HG02973 (cell line): ENCODE measurements around the gene ZBTB16.

Source experiments
- ATAC-seq: cut with Tn5 transposase; IDR thresholded peaks from one replicate; pipeline ENCODE4 v1.9.1; 2021; ENCODE audit warnings: moderate library complexity; ENCODE audit not compliant: unreplicated experiment

ZBTB16 gene

DNA sequence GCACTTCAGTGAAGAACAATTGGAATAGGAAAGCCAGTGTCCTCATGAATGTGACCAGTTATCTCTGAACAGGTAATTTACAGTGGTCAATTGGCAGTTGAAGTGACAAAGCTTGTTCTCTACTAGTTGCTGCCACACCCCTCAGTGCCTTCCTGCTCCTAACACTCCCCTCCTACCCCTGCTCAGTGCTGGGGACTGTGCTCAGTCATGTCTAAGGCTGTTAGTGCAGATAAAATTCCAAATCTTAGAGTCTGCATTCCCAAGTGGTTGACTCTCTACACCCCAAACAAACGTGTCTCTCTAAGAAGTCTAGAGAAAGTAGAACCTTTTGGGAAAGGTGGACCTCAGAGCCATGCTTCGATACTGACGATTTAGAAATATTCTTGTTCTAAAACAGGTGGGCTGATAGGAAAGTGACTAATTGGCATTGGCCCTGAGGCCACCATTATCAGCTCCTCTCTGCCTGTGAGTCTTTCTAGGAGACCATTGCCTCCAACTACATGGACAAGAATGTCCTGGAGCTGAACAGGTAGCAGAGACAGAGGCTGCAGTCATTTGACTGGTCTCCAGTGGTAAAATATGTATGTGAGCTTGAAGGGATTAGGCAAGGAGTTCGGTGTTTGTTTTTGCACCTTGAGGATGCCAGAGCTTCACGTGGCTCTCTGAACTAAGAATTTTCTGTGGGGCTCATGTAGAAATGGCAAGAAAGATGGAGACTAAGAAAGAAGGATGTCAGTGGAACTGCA, 214.6 kb downstream of the ZBTB16 start:
- ATAC-seq = no peak

DNA sequence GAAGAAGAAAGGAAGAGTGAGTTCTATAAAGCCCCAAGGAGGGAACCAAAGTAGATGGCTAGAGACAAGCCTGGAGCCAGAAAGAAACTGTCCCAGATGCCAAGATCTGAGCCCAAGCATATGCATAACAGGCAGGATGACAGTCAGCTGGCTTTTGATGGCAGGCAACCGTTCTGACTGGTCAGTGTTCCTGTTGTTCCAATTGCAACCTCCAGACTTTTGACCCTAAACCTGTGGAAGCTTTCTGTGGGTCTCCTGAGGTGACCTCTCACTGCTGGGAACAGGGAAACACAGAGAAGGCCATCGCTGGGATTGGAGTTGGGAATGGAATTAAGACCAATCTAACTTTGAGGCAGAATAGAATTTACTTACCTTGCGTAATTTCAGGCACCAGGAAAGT, 215.1 kb downstream of the ZBTB16 start:
- ATAC-seq = no peak

DNA sequence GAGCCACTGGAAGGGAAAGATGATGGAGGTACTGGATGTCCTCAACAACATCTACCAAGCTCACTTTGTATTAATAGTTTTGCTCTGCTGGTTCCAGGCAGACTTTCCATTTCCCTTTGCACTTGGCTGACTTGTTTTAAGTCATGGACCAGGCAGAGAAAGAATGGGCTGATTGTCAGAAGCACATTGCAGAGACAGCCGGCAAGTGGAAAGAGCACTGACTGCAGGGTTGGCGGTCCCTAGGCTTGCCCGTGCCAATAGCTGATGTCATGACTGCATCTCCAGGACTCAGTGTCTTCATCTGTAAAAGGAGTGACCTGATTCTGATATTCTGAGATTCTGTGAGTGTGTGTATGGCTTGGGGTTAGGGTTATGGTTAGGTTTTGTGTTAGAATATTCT, 215.8 kb downstream of the ZBTB16 start:
- ATAC-seq = no peak

GRCh38 chr11:114276077-114276476, 216.6 kb downstream of the ZBTB16 start:
- no peak for ATAC-seq

GRCh38 chr11:114277637-114278341, 218.3 kb downstream of the ZBTB16 start:
- no peak for ATAC-seq

- no peak for ATAC-seq
Measured at GRCh38 chr11:114278342-114279065, 219.0 kb downstream of the ZBTB16 start.

- ATAC-seq = no peak
Measured at GRCh38 chr11:114279792-114280546, 220.5 kb downstream of the ZBTB16 start.

- no peak for ATAC-seq
Measured at GRCh38 chr11:114280696-114281095, 221.2 kb downstream of the ZBTB16 start.

DNA sequence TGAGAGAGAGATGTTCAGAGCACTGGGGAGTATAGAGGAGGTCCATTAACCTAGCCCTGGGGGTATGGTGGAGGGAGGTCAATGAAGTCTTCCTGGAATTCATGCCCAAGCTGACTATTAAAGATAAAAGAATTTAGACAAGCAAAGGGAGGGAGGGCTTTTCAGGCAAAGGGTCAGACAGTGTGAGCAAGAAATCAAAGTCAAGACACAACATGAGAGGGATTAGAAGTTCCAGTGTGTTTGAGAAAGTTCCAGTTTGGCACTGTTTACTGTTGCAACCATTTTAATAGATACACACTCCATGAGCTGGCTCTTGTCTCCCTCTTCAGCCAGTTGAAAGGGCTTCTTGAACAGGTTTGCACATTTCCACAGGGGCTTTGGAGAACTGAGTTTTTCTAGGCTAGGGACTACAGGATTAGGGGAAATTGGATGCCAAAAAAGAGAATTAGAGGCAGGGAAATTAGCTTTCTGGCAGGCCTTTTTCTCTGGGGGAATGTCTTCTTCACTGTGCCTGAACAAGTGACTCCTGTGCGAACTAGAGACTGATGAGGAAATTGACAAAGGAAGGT, 222.0 kb downstream of the ZBTB16 start:
- no peak for ATAC-seq

- no peak for ATAC-seq
Measured at GRCh38 chr11:114282488-114282887, 223.0 kb downstream of the ZBTB16 start.

GRCh38 chr11:114283422-114283821, 223.9 kb downstream of the ZBTB16 start:
- no peak for ATAC-seq

- ATAC-seq = no peak
Measured at GRCh38 chr11:114284021-114284420, 224.5 kb downstream of the ZBTB16 start.

DNA sequence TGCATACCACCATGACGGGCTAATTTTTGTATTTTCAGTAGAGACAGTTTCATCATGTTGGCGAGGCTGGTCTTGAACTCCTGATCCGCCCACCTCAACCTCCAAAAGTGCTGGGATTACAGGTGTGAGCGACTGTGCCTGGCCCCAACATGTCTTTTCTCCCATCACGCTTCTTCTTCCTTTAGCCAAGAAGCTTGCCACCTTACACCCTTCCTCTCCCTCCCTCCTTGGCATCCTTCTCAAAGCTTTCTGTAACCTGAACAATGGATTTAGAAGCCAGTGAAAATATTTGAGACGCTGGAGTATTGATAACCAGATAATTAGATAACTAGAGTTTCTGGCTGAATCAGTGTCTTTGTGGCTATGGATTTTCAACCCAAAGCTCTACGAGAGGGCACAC, 225.4 kb downstream of the ZBTB16 start:
- no peak for ATAC-seq

DNA sequence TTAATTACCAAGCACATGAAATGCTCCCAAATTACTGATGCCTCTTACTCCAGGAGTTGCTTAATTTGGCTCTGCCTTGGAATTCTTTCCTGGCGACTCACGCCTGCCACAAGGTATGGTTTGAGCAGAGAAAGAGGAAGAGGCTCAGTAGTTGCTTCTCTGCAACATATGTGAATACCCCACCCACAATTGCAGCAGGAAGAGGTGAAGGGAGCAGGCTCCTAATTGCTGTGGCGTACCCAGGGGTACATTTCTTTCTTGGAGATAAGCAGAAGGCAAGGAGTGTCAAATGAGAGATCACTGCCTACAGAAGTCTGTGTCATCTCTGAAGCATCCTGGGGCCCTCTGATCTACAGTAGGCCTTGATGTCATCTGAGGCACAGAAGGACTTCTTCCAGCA, 226.1 kb downstream of the ZBTB16 start:
- no peak for ATAC-seq

GRCh38 chr11:114286229-114286628, 226.7 kb downstream of the ZBTB16 start:
- no peak for ATAC-seq

DNA sequence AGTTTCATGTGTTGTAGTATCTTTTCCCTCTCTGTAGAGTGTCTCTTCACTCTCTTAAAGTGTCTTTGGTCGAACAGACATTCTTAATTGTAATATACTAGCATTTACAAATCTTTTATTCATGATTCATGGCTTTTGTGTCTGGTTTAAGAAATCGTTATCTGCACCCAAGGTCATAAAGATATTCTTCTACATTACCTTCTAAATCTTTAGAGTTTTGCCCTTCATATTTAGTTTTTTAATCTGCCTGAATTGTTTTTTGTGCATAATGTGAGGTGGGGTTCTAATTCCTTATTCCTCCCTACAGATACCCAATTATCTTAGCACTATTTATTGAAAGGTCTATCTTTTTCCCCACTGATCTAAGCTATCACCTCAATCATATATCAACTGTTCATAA, 227.6 kb downstream of the ZBTB16 start:
- no peak for ATAC-seq

DNA sequence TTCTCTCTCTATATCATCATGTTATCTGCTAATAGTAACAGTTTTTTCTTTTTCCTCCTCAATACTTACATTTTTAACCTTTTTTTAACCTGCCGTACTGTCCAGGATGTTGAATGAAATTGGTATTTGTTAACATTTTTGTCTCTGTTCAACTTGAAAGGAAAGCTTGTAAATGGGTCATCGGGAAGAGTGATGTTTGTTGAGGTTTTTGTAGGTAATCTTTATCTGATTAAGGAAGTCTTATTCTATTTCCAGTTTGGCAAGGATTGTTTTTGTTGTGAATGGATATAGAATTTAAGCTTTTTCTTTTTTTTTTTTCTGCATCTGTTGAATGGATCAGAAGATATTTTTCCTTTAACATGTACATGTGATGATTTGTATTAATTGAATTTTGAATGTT, 228.6 kb downstream of the ZBTB16 start:
- no peak for ATAC-seq

- no peak for ATAC-seq
Measured at GRCh38 chr11:114289779-114290178, 230.3 kb downstream of the ZBTB16 start.

DNA sequence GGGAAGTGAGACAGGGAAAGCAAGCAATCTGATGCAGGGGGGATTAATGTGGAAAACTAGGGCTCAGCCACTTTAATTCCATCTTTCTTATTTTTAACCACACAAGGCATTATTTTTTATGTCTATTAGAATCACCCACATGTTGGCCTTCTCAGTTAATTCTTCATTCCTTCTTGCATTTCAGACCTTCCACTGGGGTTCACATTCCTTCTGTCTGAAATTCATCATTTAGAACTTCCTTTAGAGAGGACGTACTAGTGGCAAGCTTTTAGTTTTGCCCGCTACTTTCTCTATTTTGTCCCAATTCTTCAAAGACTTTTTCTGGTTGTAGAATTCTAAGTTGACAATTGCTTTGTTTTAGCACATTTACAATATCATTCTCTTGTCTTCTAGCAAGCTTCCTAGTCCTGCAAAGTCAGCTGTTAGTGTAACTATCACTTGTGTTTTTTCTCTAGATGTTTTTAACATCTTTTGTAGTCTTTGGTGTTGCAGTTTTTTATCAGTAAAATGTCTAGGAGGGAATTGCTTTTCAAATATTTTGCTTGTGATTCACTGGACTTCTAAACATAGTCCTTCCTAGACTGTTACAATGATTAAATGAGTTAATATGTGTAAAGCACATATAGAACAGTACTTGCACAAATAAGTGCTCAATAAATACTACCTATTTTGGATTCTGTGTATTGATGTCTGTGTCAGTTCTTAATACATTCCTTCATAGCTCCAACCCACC, 231.2 kb downstream of the ZBTB16 start:
- ATAC-seq = no peak

DNA sequence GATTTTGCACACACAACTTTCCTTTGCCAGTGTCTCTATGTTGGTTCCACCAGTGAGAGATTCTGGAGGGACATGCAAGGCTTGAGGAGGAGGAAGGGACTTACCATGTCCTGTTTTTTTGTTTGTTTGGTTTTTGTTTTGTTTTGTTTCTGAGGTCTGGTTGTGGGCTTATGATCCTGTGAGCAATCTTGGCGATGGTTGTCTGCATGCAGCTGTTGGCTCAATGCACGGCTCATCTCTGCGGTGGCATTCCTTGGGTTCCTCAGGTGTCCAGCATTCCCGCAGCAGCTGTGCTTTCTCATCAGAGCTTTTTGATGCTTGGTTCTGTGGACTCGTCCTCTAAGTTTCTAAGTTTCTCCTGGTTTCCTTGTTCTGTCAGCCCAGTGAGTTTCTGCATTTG, 231.9 kb downstream of the ZBTB16 start:
- no peak for ATAC-seq
